ENCODE data around the gene FAM81A. TPM values are rescaled to one million over a fixed set of nuclear protein-coding genes. Genes with fewer than 3 reads are reported as not detected.

Gene FAM81A
- total RNA-seq, 2 donors from 2014 or later: 1.2 TPM; not detected in 1

DNA sequence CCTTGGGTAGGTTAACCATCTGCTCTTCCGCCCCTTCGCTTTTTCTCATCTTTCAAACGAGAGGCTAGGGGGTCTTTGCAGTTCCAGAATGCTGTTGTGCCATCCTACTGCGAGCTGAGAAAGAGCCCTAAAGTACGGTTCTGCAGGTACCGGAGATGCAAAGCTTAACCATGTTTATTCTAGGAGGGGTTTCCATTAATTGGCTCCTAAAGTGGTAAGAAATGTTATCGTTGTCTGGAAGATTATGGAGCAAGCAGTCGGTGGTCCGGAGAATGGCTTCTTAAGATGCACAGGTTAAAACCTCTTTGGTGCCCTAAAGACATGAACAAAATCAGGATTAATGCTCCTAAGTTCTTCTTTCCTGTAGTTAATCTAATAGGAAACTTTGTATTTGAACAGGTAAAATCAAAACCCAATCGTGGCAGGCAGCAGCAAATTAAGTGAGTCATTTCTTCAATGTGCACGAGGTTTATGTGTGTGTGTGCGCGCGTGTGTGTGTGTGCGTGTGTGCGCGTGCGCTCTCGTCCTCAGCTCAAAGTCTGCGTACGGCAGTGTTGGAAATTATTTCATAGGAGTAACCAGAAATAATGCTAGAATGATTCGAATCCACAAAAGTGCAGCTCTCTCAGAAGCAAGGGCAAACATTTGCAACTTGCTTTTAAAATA is 772 bp downstream of the FAM81A start:
- Mint-ChIP-seq H3K9me3 (no peaks in the 10 kb centered on the region), H3K4me3 (peak overlapping the region; percentile 40), H3K36me3 (no peaks in the 10 kb centered on the region), H3K4me1 (ENCODE audit: low read depth in 2 of 2) (peaks cover 11 to 13% of the 10 kb centered on the region in 2 donors), H3K27me3 (peaks cover 40 to 51% of the 10 kb centered on the region in 2 donors), H3K27ac (no peak overlapping the region)
- DNase-seq (ENCODE audit: low spot score) (no peak), ATAC-seq (no peak)

DNA sequence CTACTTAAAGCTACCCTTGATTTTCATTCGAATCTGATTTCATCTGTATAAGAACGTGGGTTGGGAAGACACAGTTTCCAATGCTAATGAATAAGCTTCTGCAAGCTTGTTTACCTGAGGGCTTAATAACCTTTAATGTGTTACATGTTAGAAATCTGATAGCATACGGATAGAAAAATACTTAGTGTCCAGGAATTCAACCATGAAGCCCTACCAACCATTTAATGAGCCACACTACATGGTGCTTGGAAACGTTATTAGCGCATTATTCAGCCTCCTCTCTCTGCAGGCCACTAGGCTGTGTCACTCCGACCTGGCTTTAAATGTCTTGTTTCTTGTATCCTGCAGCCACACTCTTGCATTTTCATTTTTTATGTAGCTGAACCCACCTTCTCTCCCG is 1.6 kb downstream of the FAM81A start:
- DNase-seq (ENCODE audit: low spot score): no peak
- no peak for ATAC-seq
- peaks cover 38 to 49% of the 10 kb centered on the region in 2 donors for H3K27me3 Mint-ChIP-seq
- no peak overlapping the region for H3K27ac Mint-ChIP-seq
- peaks cover 11 to 13% of the 10 kb centered on the region in 2 donors for H3K4me1 Mint-ChIP-seq (ENCODE audit: low read depth in 2 of 2)
- no peaks in the 10 kb centered on the region for H3K36me3 Mint-ChIP-seq
- peak overlapping the region; percentile 2 for H3K4me3 Mint-ChIP-seq
- H3K9me3 Mint-ChIP-seq: no peaks in the 10 kb centered on the region

GRCh38 chr15:59443341-59444072 is 5.5 kb downstream of the FAM81A start:
- ATAC-seq (no peak), DNase-seq (ENCODE audit: low spot score) (no peak)
- Mint-ChIP-seq H3K4me3 (no peak overlapping the region), H3K36me3 (no peaks in the 10 kb centered on the region), H3K4me1 (ENCODE audit: low read depth in 2 of 2) (peaks cover 9 to 11% of the 10 kb centered on the region in 2 donors), H3K9me3 (no peaks in the 10 kb centered on the region), H3K27me3 (peaks cover 25 to 32% of the 10 kb centered on the region in 2 donors), H3K27ac (no peak overlapping the region)

DNA sequence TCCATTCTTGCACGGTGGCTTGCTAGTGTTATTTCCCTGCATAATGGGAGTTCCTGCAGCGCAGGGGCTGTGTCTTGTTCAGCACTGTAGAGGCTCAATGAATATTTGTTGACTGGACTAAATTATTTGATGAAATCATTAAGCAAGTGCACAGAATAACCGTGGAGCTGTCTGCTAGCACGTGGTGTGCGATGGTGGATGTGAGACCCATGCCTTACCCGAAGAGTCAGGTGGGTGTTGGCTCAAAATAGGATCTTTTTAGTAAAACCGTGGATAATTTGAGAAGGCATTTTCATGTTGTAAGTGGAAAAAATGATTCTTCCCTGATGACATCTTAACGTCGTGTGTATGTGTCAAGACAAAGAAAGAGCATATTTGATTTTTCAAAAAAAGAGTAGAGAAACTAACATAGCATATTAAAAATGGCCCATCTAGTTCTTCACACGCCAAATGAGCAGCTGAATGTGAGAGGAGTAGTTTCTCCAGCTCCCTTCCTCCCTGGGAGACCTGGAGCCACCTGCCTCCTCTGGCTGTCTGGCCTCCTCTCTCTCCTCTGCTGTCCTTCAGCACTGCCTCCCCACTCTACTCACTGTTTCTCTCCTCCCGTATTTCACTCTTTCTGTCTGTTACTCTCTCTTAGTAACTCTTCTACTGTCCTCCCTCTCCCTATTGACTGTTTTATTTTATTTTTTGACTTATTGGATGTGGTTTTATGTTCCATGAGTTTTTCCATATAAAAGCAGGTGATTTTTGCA is 6.3 kb downstream of the FAM81A start:
- Mint-ChIP-seq H3K9me3 (no peaks in the 10 kb centered on the region), H3K27ac (no peak overlapping the region), H3K36me3 (no peaks in the 10 kb centered on the region), H3K4me1 (ENCODE audit: low read depth in 2 of 2) (peaks cover 9 to 11% of the 10 kb centered on the region in 2 donors), H3K27me3 (peaks cover 25 to 32% of the 10 kb centered on the region in 2 donors), H3K4me3 (no peak overlapping the region)
- ATAC-seq (no peak), DNase-seq (ENCODE audit: low spot score) (no peak)

GRCh38 chr15:59444980-59445545 is 7.1 kb downstream of the FAM81A start:
- Mint-ChIP-seq H3K4me1 (ENCODE audit: low read depth in 2 of 2) (peaks cover 9 to 11% of the 10 kb centered on the region in 2 donors), H3K27ac (no peak overlapping the region), H3K27me3 (peaks cover 21 to 25% of the 10 kb centered on the region in 2 donors), H3K9me3 (no peaks in the 10 kb centered on the region), H3K36me3 (no peaks in the 10 kb centered on the region), H3K4me3 (no peak overlapping the region)
- DNase-seq (ENCODE audit: low spot score) (no peak), ATAC-seq (no peak)

- ATAC-seq (no peak), DNase-seq (ENCODE audit: low spot score) (no peak)
Measured at GRCh38 chr15:59446232-59446957, 8.4 kb downstream of the FAM81A start.

GRCh38 chr15:59447367-59447766 is 9.4 kb downstream of the FAM81A start:
- H3K36me3 Mint-ChIP-seq: no peaks in the 10 kb centered on the region
- H3K9me3 Mint-ChIP-seq: no peaks in the 10 kb centered on the region
- H3K4me1 Mint-ChIP-seq (ENCODE audit: low read depth in 2 of 2): peaks cover 9 to 11% of the 10 kb centered on the region in 2 donors
- H3K27ac Mint-ChIP-seq: no peak overlapping the region
- peaks cover 7 to 12% of the 10 kb centered on the region in 2 donors for H3K27me3 Mint-ChIP-seq
- ATAC-seq: no peak
- no peak for DNase-seq (ENCODE audit: low spot score)
- H3K4me3 Mint-ChIP-seq: peak overlapping the region; percentile 23

More at GRCh38 chr15:59446232-59446957, 8.4 kb downstream of the FAM81A start:
- H3K4me1 Mint-ChIP-seq (ENCODE audit: low read depth in 2 of 2): peaks cover 9 to 11% of the 10 kb centered on the region in 2 donors
- H3K27ac Mint-ChIP-seq: no peak overlapping the region
- H3K27me3 Mint-ChIP-seq: peaks cover 12 to 16% of the 10 kb centered on the region in 2 donors
- no peaks in the 10 kb centered on the region for H3K9me3 Mint-ChIP-seq
- H3K4me3 Mint-ChIP-seq: no peak overlapping the region
- no peaks in the 10 kb centered on the region for H3K36me3 Mint-ChIP-seq

DNA sequence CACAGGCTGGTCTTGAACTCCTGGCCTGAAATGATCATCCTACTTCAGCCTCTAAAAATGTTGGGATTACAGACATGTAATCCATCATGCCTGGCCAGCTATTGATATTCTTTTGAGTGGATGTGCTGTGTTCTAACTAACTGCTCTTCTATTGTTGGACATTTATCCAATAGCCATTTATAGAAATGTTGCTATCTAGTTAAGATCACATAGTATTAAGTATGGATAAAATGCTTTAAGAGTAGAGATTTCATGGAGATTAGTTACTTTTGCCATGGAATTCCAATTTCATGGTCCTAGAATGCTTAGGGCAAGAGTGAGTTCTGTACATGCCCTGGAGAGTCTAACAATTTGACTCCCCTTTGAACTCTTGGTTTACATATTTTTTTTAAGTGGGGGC is 10.9 kb downstream of the FAM81A start:
- H3K4me3 Mint-ChIP-seq: no peak overlapping the region
- H3K36me3 Mint-ChIP-seq: no peaks in the 10 kb centered on the region
- H3K27me3 Mint-ChIP-seq: peaks cover 3 to 6% of the 10 kb centered on the region in 2 donors
- no peaks in the 10 kb centered on the region for H3K9me3 Mint-ChIP-seq
- peaks cover 9 to 11% of the 10 kb centered on the region in 2 donors for H3K4me1 Mint-ChIP-seq (ENCODE audit: low read depth in 2 of 2)
- no peak for DNase-seq (ENCODE audit: low spot score)
- H3K27ac Mint-ChIP-seq: no peak overlapping the region
- no peak for ATAC-seq

DNA sequence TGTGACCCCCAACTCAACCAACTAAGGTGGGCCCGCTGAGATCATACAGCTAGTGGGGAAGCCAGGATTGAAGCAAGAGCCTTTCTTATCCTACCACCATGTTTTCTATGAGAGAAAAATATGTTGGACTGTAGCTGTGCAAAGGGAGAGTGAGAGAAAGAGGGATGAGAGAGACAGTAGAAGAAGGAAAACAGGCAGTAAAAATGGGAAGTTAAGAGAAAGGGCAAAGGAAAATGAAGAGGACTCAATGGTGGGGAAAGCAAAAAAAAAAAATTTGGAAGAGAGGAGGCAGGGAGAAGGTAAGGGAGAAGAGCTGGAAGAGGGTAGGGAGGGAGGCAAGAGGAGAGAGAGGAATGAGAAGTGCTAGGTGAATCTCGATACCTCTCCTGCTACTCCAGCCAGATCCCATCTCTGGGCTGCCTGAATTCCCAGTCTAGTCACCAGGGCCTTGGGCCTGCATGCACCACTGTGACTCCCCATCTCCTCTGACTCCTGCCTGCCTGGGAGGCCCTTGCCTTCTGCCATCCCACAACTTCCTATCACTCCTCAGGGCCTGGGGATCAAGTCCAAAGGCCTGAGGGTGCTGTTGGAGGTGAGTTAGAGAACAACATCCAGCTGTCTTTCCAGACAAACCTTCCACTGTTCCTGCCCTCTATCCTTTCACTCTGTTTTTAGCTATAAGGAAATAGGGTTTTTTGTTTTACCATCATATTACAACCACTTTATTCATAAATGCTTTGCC is 15.7 kb downstream of the FAM81A start:
- H3K4me3 Mint-ChIP-seq: no peak overlapping the region
- no peak for ATAC-seq
- H3K27ac Mint-ChIP-seq: no peak overlapping the region

GRCh38 chr15:59456114-59456513 is 18.1 kb downstream of the FAM81A start:
- no peak for ATAC-seq
- no peaks in the 10 kb centered on the region for H3K36me3 Mint-ChIP-seq

More for the DNA sequence above, 15.7 kb downstream of the FAM81A start:
- DNase-seq (ENCODE audit: low spot score): no peak
- Mint-ChIP-seq H3K36me3 (no peaks in the 10 kb centered on the region), H3K4me1 (ENCODE audit: low read depth in 2 of 2) (no peaks in the 10 kb centered on the region), H3K9me3 (no peaks in the 10 kb centered on the region), H3K27me3 (no peaks in the 10 kb centered on the region)

GRCh38 chr15:59457103-59457502 is 19.1 kb downstream of the FAM81A start:
- H3K4me3 Mint-ChIP-seq: no peak overlapping the region
- no peak for ATAC-seq
- H3K27me3 Mint-ChIP-seq: no peaks in the 10 kb centered on the region
- no peaks in the 10 kb centered on the region for H3K36me3 Mint-ChIP-seq
- no peak overlapping the region for H3K27ac Mint-ChIP-seq
- no peak for DNase-seq (ENCODE audit: low spot score)
- H3K9me3 Mint-ChIP-seq: no peaks in the 10 kb centered on the region
- H3K4me1 Mint-ChIP-seq (ENCODE audit: low read depth in 2 of 2): no peaks in the 10 kb centered on the region

More at GRCh38 chr15:59456114-59456513, 18.1 kb downstream of the FAM81A start:
- Mint-ChIP-seq H3K27me3 (no peaks in the 10 kb centered on the region), H3K4me1 (ENCODE audit: low read depth in 2 of 2) (no peaks in the 10 kb centered on the region), H3K4me3 (no peak overlapping the region), H3K9me3 (no peaks in the 10 kb centered on the region), H3K27ac (no peak overlapping the region)
- no peak for DNase-seq (ENCODE audit: low spot score)

DNA sequence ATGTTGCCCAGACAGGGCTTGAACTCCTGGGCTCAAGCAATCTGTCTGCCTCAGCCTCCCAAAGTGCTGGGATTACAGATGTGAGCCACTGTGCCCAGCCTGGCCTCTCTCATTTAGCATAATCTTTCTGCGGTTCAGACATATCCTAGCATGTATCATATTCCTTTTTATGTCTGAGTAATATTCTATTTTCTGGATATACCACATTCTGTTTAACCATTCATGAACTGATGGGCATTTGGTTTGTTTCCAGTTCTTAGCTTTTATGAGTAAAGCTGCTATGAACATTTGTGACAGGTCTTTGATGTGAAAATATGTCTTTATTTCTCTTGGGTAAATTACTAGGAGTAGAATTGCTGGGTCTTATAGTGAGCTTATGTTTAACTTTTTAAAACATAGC is 23.5 kb downstream of the FAM81A start:
- no peak overlapping the region for H3K27ac Mint-ChIP-seq
- no peak for ATAC-seq
- DNase-seq (ENCODE audit: low spot score): no peak
- H3K9me3 Mint-ChIP-seq: no peaks in the 10 kb centered on the region
- no peak overlapping the region for H3K4me3 Mint-ChIP-seq
- no peaks in the 10 kb centered on the region for H3K36me3 Mint-ChIP-seq
- H3K27me3 Mint-ChIP-seq: peaks cover 0 to 6% of the 10 kb centered on the region in 2 donors
- no peaks in the 10 kb centered on the region for H3K4me1 Mint-ChIP-seq (ENCODE audit: low read depth in 2 of 2)
